ENCODE data around the gene ADNP2. TPM values are rescaled to one million over a fixed set of nuclear protein-coding genes. Genes with fewer than 3 reads are reported as not detected.

Gene ADNP2
- total RNA-seq, 1 experiment from 2014 or later, result 14.3 TPM

GRCh38 chr18:80170395-80171053 lies 61.5 kb downstream of the ADNP2 start:
- H3K4me3 Mint-ChIP-seq (ENCODE audit: low read depth, unreplicated experiment), result no peak overlapping the region
- TF ChIP-seq CTCF (IDR thresholded peaks at IDR 0.05; ENCODE audit: unreplicated experiment), result no peak
- H3K4me1 Mint-ChIP-seq (ENCODE audit: low read depth, unreplicated experiment), result no peaks in the 10 kb centered on the region

GRCh38 chr18:80171054-80171872 lies 62.2 kb downstream of the ADNP2 start:
- no peaks in the 10 kb centered on the region for H3K9me3 Mint-ChIP-seq (ENCODE audit: low read depth, unreplicated experiment)
- H3K27ac Mint-ChIP-seq (ENCODE audit: unreplicated experiment), result no peak overlapping the region
- CTCF ChIA-PET, result no interaction called here
- H3K27me3 Mint-ChIP-seq (ENCODE audit: unreplicated experiment), result no peaks in the 10 kb centered on the region
- peaks cover 4% of the 10 kb centered on the region for H3K36me3 Mint-ChIP-seq (ENCODE audit: insufficient read depth, unreplicated experiment)
- peak; percentile 45 for DNase-seq
- peak; percentile 65 for TF ChIP-seq CTCF (IDR thresholded peaks at IDR 0.05; ENCODE audit: unreplicated experiment)
- no peak overlapping the region for H3K4me3 Mint-ChIP-seq (ENCODE audit: low read depth, unreplicated experiment)
- no TSS peak for BruUV-seq (replicated peaks)
- intact Hi-C loops (cut with micrococcal nuclease; ENCODE audit: unreplicated experiment), result no loop called here
- H3K4me1 Mint-ChIP-seq (ENCODE audit: low read depth, unreplicated experiment), result no peaks in the 10 kb centered on the region

More at GRCh38 chr18:80170395-80171053, 61.5 kb downstream of the ADNP2 start:
- intact Hi-C loops (cut with micrococcal nuclease; ENCODE audit: unreplicated experiment), result no loop called here
- H3K27ac Mint-ChIP-seq (ENCODE audit: unreplicated experiment), result no peak overlapping the region
- no peak for DNase-seq
- H3K9me3 Mint-ChIP-seq (ENCODE audit: low read depth, unreplicated experiment), result no peaks in the 10 kb centered on the region
- no peaks in the 10 kb centered on the region for H3K27me3 Mint-ChIP-seq (ENCODE audit: unreplicated experiment)
- CTCF ChIA-PET, result no interaction called here
- H3K36me3 Mint-ChIP-seq (ENCODE audit: insufficient read depth, unreplicated experiment), result peaks cover 4% of the 10 kb centered on the region
- no TSS peak for BruUV-seq (replicated peaks)

GRCh38 chr18:80172056-80172455 lies 63.0 kb downstream of the ADNP2 start:
- intact Hi-C loops (cut with micrococcal nuclease; ENCODE audit: unreplicated experiment), result no loop called here
- H3K4me1 Mint-ChIP-seq (ENCODE audit: low read depth, unreplicated experiment), result no peaks in the 10 kb centered on the region
- H3K27ac Mint-ChIP-seq (ENCODE audit: unreplicated experiment), result no peak overlapping the region
- H3K36me3 Mint-ChIP-seq (ENCODE audit: insufficient read depth, unreplicated experiment), result no peaks in the 10 kb centered on the region
- DNase-seq, result no peak
- H3K27me3 Mint-ChIP-seq (ENCODE audit: unreplicated experiment), result no peaks in the 10 kb centered on the region
- BruUV-seq (replicated peaks), result no TSS peak
- no peak for TF ChIP-seq CTCF (IDR thresholded peaks at IDR 0.05; ENCODE audit: unreplicated experiment)
- no peak overlapping the region for H3K4me3 Mint-ChIP-seq (ENCODE audit: low read depth, unreplicated experiment)
- no peaks in the 10 kb centered on the region for H3K9me3 Mint-ChIP-seq (ENCODE audit: low read depth, unreplicated experiment)
- CTCF ChIA-PET, result no interaction called here

GRCh38 chr18:80173060-80173459 lies 64.0 kb downstream of the ADNP2 start:
- intact Hi-C loops (cut with micrococcal nuclease; ENCODE audit: unreplicated experiment), result no loop called here
- Mint-ChIP-seq H3K36me3 (ENCODE audit: insufficient read depth, unreplicated experiment) (no peaks in the 10 kb centered on the region), H3K27me3 (ENCODE audit: unreplicated experiment) (no peaks in the 10 kb centered on the region), H3K9me3 (ENCODE audit: low read depth, unreplicated experiment) (no peaks in the 10 kb centered on the region), H3K4me1 (ENCODE audit: low read depth, unreplicated experiment) (no peaks in the 10 kb centered on the region), H3K27ac (ENCODE audit: unreplicated experiment) (no peak overlapping the region), H3K4me3 (ENCODE audit: low read depth, unreplicated experiment) (no peak overlapping the region)
- CTCF ChIA-PET, result no interaction called here
- no peak for TF ChIP-seq CTCF (IDR thresholded peaks at IDR 0.05; ENCODE audit: unreplicated experiment)
- no peak for DNase-seq
- no TSS peak for BruUV-seq (replicated peaks)
